ENCODE data around the gene DCLK2. TPM values are rescaled to one million over a fixed set of nuclear protein-coding genes. Genes with fewer than 3 reads are reported as not detected.
"Not testable (repeated sequence)": the region's sequence is repeated elsewhere in the genome, so short reads cannot be mapped to it uniquely, and the experiment has no call there.

The DCLK2 gene
- total RNA-seq, 1 donor from 2014 or later: 34.2 TPM

DNA sequence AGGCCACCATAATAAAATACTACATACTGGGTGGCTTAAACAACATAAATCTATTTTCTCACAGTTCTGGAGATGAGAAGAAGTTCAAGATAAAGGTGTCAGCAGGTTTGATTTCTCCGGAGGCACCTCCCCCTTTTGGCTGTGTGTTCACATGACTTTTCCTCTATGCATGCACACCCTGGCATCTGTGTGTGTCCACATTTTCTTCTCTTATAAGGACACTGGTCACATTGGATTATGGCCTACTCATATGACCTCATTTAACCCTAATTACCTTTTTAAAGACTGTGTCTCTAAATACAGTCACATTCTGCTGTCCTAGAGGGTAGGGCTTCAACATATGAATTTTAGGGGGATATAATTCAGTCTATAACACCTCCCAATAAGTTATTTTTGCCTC is 79.8 kb downstream of the DCLK2 start:
- DNase-seq (ENCODE audit: low spot score in 2 of 2): no peak
- H3K4me1 ChIP-seq: no peaks in the 10 kb centered on the region

DNA sequence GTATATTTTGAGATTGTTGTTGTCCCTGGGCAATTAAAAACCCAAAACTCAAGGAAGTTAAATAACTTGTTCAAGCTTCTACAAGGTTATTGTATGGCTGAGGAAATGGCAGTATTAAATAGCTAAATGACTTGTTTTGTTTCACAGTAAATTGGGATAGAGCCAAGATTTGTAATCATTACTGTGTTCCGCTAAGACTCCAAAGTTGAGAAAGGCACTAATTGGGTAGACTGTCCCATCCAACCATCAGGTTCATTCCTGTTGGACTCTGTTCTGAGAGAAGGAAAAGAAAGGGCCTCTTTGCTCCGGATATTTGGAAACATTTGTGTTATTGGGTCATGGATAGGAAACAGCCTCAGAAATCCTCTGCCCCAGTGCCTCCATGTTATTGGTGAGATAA is 82.2 kb downstream of the DCLK2 start:
- no peak for DNase-seq (ENCODE audit: low spot score in 2 of 2)
- Histone ChIP-seq H3K4me3 (no peak overlapping the region), H3K9me3 (no peaks in the 10 kb centered on the region), H3K27ac (no peak overlapping the region), H3K27me3 (no peaks in the 10 kb centered on the region), H3K36me3 (no peaks in the 10 kb centered on the region), H3K4me1 (no peaks in the 10 kb centered on the region)
- intact Hi-C loops (cut with DNase I): no loop called here
- TF ChIP-seq, protein P1, sequence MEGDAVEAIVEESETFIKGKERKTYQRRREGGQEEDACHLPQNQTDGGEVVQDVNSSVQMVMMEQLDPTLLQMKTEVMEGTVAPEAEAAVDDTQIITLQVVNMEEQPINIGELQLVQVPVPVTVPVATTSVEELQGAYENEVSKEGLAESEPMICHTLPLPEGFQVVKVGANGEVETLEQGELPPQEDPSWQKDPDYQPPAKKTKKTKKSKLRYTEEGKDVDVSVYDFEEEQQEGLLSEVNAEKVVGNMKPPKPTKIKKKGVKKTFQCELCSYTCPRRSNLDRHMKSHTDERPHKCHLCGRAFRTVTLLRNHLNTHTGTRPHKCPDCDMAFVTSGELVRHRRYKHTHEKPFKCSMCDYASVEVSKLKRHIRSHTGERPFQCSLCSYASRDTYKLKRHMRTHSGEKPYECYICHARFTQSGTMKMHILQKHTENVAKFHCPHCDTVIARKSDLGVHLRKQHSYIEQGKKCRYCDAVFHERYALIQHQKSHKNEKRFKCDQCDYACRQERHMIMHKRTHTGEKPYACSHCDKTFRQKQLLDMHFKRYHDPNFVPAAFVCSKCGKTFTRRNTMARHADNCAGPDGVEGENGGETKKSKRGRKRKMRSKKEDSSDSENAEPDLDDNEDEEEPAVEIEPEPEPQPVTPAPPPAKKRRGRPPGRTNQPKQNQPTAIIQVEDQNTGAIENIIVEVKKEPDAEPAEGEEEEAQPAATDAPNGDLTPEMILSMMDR (IDR thresholded peaks at IDR 0.05): no peak

More for the DNA sequence above, 79.8 kb downstream of the DCLK2 start:
- Histone ChIP-seq H3K27me3 (no peaks in the 10 kb centered on the region), H3K9me3 (no peaks in the 10 kb centered on the region), H3K27ac (no peak overlapping the region), H3K4me3 (no peak overlapping the region), H3K36me3 (no peaks in the 10 kb centered on the region)
- intact Hi-C loops (cut with DNase I): no loop called here
- TF ChIP-seq, protein P1 (IDR thresholded peaks at IDR 0.05): no peak

DNA sequence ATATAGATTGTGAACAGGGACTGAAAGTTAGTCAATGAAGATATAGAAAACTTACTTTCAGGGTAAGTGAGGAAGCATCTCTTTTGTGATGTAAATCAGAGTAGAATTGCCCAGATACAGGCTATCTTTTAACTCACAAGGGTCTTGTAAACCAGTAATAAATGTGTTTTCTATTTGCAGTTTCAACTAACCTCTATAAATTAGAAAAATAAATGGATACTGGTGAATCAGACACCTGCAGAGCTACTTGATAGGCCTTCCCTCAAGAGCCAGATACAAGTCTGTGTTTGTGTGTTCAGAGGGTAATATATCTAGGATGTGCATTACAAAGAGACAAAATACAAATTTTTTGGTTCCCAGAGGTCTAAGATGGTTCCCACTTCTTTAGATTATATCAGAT is 82.9 kb downstream of the DCLK2 start:
- no peaks in the 10 kb centered on the region for H3K4me1 ChIP-seq
- no peaks in the 10 kb centered on the region for H3K9me3 ChIP-seq
- no peak overlapping the region for H3K27ac ChIP-seq
- DNase-seq (ENCODE audit: low spot score in 2 of 2): no peak
- H3K4me3 ChIP-seq: no peak overlapping the region
- H3K36me3 ChIP-seq: no peaks in the 10 kb centered on the region
- intact Hi-C loops (cut with DNase I): no loop called here
- TF ChIP-seq, protein P1 (IDR thresholded peaks at IDR 0.05): no peak
- H3K27me3 ChIP-seq: no peaks in the 10 kb centered on the region

DNA sequence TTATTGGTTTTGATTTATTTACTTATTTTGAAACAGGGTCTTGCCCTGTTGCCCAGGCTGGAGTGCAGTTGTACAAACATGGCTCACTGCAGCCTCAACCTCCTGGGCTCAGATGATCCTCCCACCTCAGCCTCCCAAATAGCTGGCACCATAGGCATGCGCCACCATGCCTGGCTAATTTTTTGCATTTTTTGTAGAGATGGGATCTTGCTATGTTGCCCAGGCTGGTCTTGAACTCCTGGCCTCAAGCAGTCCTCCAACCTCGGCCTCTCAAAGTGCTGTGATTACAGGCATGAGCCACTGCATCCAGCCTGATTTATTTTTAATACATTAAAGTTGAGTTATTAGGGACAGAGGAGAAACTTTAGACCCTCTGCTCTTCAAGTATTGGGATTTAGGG is 83.8 kb downstream of the DCLK2 start:
- DNase-seq (ENCODE audit: low spot score in 2 of 2); H3K36me3 ChIP-seq; H3K27me3 ChIP-seq; H3K4me3 ChIP-seq; H3K9me3 ChIP-seq; H3K4me1 ChIP-seq; intact Hi-C loops (cut with DNase I); H3K27ac ChIP-seq: not testable (repeated sequence)

DNA sequence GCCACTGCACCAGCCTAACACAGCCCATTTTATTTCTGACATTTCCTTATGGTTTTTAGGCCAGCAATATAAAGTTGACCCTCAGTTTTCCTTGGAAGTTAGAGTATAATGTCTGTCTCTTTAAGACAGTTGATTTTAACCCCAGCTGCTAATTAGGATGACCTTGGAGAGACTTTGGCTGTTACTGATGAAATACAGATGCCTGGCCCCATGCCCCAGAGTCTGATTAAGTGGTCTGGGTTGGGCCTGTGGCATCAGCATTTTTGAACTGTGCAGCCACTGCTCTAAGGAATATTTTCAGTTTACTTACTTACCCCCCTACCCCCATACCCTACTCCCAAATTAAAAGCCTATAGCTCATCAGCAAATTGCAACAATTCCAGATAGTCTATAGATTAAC is 85.8 kb downstream of the DCLK2 start:
- Histone ChIP-seq H3K4me3 (no peak overlapping the region), H3K36me3 (no peaks in the 10 kb centered on the region), H3K27ac (no peak overlapping the region), H3K27me3 (no peaks in the 10 kb centered on the region), H3K4me1 (no peaks in the 10 kb centered on the region), H3K9me3 (no peaks in the 10 kb centered on the region)
- TF ChIP-seq, protein P1 (IDR thresholded peaks at IDR 0.05): no peak
- intact Hi-C loops (cut with DNase I): no loop called here
- no peak for DNase-seq (ENCODE audit: low spot score in 2 of 2)

DNA sequence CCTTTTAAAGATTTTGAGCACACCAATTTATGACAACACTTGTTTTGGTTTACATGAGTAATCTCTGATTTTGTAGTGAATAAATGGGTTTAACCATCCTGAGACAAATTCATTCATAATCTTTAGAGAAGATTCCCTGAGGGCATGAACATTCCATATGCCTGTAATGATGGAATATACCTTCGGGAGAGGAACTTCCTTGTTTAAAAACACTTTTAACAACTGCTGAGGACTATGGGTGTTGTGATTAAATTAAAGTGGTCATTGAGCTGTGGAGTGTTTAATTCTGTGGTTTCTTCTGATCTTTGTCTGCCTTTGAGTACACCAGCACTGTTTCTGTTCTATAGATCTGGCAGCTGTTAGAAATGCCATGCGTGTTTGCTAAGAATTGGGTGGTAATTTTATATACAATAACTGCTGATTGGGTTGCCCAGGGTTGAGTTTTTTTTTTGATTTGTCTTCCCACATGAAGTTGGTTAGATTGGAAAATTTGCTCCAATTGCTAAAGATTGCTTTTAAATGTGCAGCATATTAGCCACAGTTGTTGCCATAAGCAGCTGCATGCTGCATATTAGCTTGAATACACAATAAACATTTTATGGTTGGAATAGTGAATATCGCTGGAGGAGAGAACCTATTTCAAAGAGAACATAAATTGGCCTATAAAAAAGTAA is 86.8 kb downstream of the DCLK2 start:
- TF ChIP-seq, protein P1 (IDR thresholded peaks at IDR 0.05): no peak

More for the DNA sequence above, 86.8 kb downstream of the DCLK2 start:
- Histone ChIP-seq H3K36me3 (no peaks in the 10 kb centered on the region), H3K4me3 (no peak overlapping the region), H3K9me3 (no peaks in the 10 kb centered on the region), H3K27ac (no peak overlapping the region), H3K4me1 (no peaks in the 10 kb centered on the region), H3K27me3 (no peaks in the 10 kb centered on the region)
- no peak for DNase-seq (ENCODE audit: low spot score in 2 of 2)
- intact Hi-C loops (cut with DNase I): no loop called here
